ENCODE results near the gene MTMR3. TPM values are rescaled to one million over a fixed set of nuclear protein-coding genes. Genes with fewer than 3 reads are reported as not detected.
A peak's percentile ranks its signal among the peaks of the same experiment; 100 is the strongest.

Gene MTMR3
- total RNA-seq, 1 donor from 2014 or later, result 30.3 TPM

DNA sequence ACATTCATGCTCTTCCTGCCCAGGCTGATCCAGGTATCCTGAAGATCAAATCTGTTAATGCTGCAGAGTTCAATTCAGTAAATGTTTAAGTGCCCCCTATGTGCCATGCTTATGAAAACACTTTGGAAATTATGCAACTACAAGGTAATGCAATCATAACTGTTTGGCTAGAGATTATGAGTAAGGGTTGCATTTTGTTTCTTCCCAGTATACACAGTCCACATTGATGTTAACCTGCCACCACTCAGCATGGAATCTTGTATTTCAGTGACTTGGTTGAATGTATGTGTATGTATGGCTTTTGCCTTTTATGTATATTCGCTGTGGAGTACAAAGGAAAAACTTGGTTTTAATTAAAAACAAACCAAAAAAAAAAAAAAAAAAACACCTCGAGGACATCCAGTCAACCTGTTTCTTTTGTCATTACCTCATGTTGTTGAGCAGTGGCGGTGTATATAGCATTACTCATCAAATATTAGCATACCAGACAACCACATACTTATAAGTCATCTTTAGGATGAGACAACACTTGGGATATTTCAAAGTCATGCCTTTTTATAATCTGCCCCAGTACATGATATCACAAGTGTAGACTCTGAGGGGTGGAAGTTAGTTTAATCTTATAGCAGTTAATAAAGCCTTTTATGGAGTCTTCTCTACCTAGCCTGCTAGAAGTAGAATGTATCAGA lies 111.2 kb downstream of the MTMR3 start:
- DNase-seq (ENCODE audit: low read depth) (peak; percentile 95), FAIRE-seq (no peak)
- H3K4me3 ChIP-seq (ENCODE audit: low read depth, low read length), result no peak overlapping the region
- TF ChIP-seq CTCF (IDR thresholded peaks at IDR 0.05; ENCODE audit: insufficient read depth, low read length, severe bottlenecking), result peak; percentile 39
- no peaks in the 10 kb centered on the region for H3K27me3 ChIP-seq (ENCODE audit: control insufficient read depth, insufficient read depth, low read length)
- no peaks in the 10 kb centered on the region for H3K36me3 ChIP-seq (ENCODE audit: control insufficient read depth, insufficient read depth, low read length)

DNA sequence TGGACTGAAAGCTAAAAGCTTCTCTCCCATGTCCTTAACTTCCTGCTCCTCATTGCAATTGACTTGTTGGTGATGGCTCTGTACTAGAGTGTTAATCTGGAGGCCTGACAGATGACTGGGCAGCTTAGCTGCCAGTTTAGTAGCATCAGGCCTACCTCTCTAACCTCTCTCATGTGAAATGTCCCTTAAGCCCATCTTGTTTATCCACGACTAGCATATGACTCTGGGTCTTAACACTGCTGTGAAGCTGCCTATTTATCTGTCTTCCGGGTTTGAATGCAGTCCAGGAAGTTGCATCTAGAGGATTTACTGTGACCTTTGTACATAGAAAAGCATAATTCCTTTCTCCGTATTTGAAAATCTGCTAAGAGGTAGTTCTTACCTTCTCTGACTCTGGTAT lies 112.0 kb downstream of the MTMR3 start:
- DNase-seq (ENCODE audit: low read depth) (peak; percentile 48), FAIRE-seq (no peak)
- TF ChIP-seq CTCF (IDR thresholded peaks at IDR 0.05; ENCODE audit: insufficient read depth, low read length, severe bottlenecking), result no peak
- Histone ChIP-seq H3K36me3 (ENCODE audit: control insufficient read depth, insufficient read depth, low read length) (peaks cover 1% of the 10 kb centered on the region), H3K4me3 (ENCODE audit: low read depth, low read length) (no peak overlapping the region), H3K27me3 (ENCODE audit: control insufficient read depth, insufficient read depth, low read length) (no peaks in the 10 kb centered on the region)

DNA sequence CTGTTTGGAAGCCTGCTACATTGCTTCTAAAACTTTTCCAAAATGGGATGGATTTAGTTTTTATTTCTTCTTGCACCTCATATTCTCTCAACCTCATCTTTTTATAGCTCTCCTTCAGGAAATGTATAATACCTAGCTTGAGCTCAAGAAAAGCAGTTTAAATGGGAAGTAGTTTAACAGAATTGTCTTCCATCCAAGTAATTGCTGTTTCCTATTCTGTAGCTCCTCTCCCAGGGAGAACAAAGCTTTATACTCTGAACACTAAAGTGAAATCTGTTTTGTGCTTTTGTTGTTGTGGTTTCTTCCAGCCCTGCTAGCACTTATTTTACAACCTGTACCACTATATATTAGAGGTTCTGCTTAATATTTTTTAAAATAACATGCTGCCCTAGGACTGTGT lies 114.1 kb downstream of the MTMR3 start:
- TF ChIP-seq CTCF (IDR thresholded peaks at IDR 0.05; ENCODE audit: insufficient read depth, low read length, severe bottlenecking), result no peak
- H3K27me3 ChIP-seq (ENCODE audit: control insufficient read depth, insufficient read depth, low read length), result no peaks in the 10 kb centered on the region
- DNase-seq (ENCODE audit: low read depth) (no peak), FAIRE-seq (no peak)
- H3K36me3 ChIP-seq (ENCODE audit: control insufficient read depth, insufficient read depth, low read length), result peaks cover 1% of the 10 kb centered on the region
- H3K4me3 ChIP-seq (ENCODE audit: low read depth, low read length), result no peak overlapping the region

- Histone ChIP-seq H3K27me3 (ENCODE audit: control insufficient read depth, insufficient read depth, low read length) (no peaks in the 10 kb centered on the region), H3K4me3 (ENCODE audit: low read depth, low read length) (no peak overlapping the region), H3K36me3 (ENCODE audit: control insufficient read depth, insufficient read depth, low read length) (peaks cover 1% of the 10 kb centered on the region)
- DNase-seq (ENCODE audit: low read depth) (no peak), FAIRE-seq (no peak)
- no peak for TF ChIP-seq CTCF (IDR thresholded peaks at IDR 0.05; ENCODE audit: insufficient read depth, low read length, severe bottlenecking)
Measured at GRCh38 chr22:29997516-29997915, 114.5 kb downstream of the MTMR3 start.

GRCh38 chr22:29998627-29999384 lies 115.8 kb downstream of the MTMR3 start:
- DNase-seq (ENCODE audit: low read depth) (no peak), FAIRE-seq (no peak)
- Histone ChIP-seq H3K4me3 (ENCODE audit: low read depth, low read length) (no peak overlapping the region), H3K27me3 (ENCODE audit: control insufficient read depth, insufficient read depth, low read length) (no peaks in the 10 kb centered on the region), H3K36me3 (ENCODE audit: control insufficient read depth, insufficient read depth, low read length) (peaks cover 2% of the 10 kb centered on the region)
- TF ChIP-seq CTCF (IDR thresholded peaks at IDR 0.05; ENCODE audit: insufficient read depth, low read length, severe bottlenecking), result no peak
